Inferior parietal cortex (tissue), 1 donor: ENCODE data around the gene KLF3.

Experiments used
- DNase-seq: peaks from one replicate; pipeline ENCODE4 v3.0.0-alpha.2; 2016; ENCODE audit errors: extremely low spot score

The KLF3 gene

DNA sequence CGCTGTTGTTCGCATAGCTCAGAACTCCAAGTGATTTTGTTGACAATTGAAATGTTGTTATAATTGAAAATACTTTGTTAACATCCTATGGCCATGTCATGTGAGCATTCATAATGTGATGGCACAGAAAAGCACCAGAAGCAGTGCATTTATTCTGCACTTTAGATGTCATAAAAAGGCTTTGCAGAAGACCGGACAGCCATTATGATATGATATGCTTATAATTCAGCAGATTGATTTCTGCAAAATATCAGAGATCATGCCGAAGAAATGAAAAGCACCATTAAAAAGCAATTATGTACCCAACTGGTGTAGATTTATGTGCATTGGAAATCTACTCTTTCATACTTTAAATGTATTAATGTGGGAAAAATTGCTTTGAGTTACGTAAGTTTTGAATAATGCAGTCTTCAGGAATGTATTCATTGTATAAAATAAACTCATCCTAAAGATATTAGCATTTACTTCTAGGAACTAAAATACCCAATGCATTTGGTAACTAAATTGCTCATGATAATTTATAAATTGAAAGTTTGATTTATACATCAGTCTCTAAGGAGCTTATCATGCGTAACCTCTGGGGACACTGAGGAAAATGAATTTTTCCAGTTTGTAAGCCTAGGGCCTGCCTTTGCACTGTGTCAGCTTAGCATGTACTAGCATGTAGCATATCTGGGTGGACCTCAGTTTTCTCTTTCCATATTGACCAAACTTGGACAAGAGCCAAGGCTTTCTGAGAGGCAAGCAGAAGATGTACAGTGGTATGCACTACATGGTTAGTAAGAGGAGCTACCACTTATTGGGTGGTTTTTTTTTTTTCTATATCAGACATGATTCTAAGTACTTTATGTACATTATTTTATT is 75.2 kb downstream of the KLF3 start:
- no peak for DNase-seq

DNA sequence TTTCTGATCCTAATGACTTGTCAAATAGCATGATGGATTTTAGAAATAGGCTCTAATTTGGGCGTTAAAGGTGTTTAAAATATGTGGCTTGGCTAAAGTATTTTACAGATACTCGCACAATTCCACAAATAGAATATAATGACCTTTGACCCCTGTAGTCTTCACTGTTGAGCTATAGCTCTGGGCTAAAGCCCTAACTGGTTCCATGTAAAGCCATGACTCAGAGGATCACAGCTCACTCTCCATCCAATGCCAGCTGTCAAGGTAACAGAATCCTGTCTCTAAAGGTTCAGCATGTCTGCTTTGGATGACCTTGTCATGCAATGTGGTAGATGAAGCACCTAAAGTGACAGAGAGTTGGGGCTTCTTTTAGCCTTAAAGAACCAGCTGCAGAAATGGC is 76.3 kb downstream of the KLF3 start:
- DNase-seq, result no peak

DNA sequence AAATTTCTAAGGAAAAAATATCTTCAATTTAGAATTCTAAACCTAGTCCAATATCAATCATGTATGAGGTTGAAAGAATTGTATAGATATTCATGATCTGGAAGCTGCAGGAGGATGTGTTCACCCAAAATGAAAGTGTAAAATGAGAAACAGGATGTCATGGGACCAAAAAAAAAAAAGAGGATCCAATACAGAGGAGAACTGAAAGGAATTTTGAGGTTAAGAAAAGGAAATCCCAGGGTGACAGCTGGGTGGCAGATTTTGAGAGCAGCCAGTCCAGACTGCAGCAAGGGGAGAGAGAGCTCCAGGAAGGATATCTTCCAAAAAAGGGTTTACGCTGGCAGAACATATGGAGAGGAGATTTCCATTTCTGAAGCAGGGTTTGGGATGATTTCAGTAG is 79.9 kb downstream of the KLF3 start:
- peak; percentile 56 for DNase-seq

DNA sequence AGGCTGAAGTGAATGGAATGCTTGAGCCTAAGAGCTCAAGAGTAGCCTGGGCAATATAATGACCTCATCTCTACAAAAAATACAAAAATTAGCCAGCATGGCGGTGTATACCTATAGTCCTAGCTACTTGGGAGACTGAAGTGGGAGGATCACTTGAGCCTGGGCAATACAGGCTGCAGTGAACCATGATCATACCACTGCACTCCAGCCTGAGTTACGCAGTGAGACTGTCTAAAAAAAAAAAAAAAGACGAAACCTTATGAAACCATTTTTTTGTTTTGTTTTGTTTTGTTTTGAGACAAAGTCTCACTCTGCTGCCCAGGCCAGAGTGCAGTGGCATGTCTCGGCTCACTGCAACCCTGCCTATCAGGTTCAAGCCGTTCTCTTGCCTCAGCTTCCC is 81.9 kb downstream of the KLF3 start:
- no peak for DNase-seq

DNA sequence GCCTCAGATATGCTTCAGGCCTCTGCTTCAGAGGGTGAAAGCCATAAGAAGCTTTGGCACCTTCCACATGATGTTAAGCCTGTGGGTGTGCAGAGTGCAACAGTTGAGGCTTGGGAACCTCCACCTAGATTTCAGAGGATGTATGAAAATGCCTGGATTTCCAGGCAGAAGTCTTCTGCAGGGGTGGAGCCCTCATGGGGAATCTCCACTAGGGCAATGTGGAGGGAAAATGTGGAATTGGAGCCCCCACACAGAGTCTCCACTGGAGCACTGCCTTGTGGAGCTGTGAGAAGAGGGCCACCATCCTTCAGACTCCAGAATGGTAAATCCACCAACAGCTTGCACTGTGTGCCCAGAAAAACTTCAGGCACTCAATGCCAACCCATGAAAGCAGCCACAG is 83.6 kb downstream of the KLF3 start:
- DNase-seq, result no peak

DNA sequence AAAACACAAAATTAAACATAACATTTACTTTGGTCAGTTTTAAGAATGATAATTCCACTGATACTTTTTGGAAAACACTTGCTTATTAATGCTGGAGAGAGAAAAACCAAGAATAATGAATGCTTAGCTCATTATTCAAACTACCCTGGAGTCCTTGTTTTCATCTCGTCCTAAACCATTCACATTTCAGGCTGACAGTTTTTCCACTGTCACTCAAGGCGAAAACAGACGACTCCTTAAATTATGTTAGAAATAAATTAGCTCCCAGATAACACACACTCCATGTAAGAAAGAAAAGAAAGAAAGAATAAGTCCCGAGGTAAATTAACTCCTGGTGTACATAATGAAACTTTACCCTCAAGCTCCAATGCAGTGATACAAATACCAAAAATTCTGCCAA is 85.3 kb downstream of the KLF3 start:
- no peak for DNase-seq
